ENCODE results near the gene RTL3.

GRCh38 chrX:78618987-78619386, 40.1 kb downstream of the RTL3 start:
- no peak for TF ChIP-seq CTCF (conservative IDR thresholded peaks at IDR 0.05 in 1 of 2, IDR thresholded peaks at IDR 0.05 in 1 of 2; ENCODE audit: extremely low read depth in 1 of 2, insufficient read depth in 1 of 2, low read depth in 1 of 2, low read length in 2 of 2)
- no peak for TF ChIP-seq EZH2 (IDR thresholded peaks at IDR 0.05; ENCODE audit: borderline replicate concordance, low read length)
